ENCODE results near the gene IL6.
"Not testable (repeated sequence)": the region's sequence is repeated elsewhere in the genome, so short reads cannot be mapped to it uniquely, and the experiment has no call there.

Gene IL6

DNA sequence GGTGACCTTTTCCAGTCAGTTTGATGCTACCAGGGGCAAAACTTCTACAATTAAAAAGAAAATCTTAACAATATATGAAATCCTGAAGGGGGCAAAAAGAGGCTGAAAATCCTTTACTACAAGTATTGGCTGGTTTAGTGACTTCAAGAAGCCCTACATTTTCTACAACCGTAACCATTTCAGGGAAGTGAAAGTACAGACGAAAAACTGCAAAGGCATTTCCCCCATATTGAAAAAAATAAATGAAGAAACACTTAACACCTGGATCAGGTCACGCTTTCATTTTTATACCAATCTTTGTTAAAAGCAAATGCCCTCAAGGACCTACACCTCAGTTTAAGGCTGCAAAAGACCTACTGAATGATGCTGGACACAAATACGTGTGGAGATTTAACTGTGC lies 38.6 kb downstream of the IL6 start:
- Histone ChIP-seq H3K9me3 (ENCODE audit: low read length) (peaks cover 2% of the 10 kb centered on the region), H3K9ac (ENCODE audit: low read length) (no peak overlapping the region), H3K4me3 (ENCODE audit: low read depth in 1 of 2, low read length in 2 of 2) (no peak overlapping the region), H3K36me3 (ENCODE audit: insufficient read depth, low read length) (no peaks in the 10 kb centered on the region), H3K4me1 (ENCODE audit: insufficient read depth, low read length) (no peaks in the 10 kb centered on the region), H3K27ac (ENCODE audit: low read depth, low read length) (no peak overlapping the region), H3K27me3 (ENCODE audit: control insufficient read depth in 1 of 2, insufficient read depth in 2 of 2, low read length in 2 of 2) (no peaks in the 10 kb centered on the region)

- no peaks in the 10 kb centered on the region for H3K27me3 ChIP-seq (ENCODE audit: control insufficient read depth in 1 of 2, insufficient read depth in 2 of 2, low read length in 2 of 2)
- no peaks in the 10 kb centered on the region for H3K9me3 ChIP-seq (ENCODE audit: low read length)
- H3K9ac ChIP-seq (ENCODE audit: low read length) = no peak overlapping the region
- no peak overlapping the region for H3K27ac ChIP-seq (ENCODE audit: low read depth, low read length)
- no peaks in the 10 kb centered on the region for H3K4me1 ChIP-seq (ENCODE audit: insufficient read depth, low read length)
- H3K36me3 ChIP-seq (ENCODE audit: insufficient read depth, low read length) = no peaks in the 10 kb centered on the region
- H3K4me3 ChIP-seq (ENCODE audit: low read depth in 1 of 2, low read length in 2 of 2) = no peak overlapping the region
Measured at GRCh38 chr7:22771194-22771871, 44.3 kb downstream of the IL6 start.

DNA sequence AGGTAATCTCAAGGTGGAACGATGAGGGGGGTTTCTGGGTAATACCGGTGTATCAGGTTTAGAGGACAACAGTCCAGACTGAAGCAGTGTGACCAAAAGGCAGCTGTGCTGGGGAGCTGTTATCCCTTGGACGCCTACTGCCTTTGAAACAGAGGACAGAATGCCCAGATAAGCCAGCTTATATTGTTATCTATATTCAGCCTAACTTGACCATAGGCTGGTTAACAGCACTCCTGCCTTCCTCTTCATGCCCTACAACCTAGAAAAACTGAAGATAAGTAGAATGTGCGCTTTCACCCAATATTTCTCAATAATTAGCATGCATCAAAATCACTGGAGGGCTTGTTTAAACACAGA lies 44.9 kb downstream of the IL6 start:
- H3K27ac ChIP-seq (ENCODE audit: low read depth, low read length) = no peak overlapping the region
- H3K36me3 ChIP-seq (ENCODE audit: insufficient read depth, low read length) = no peaks in the 10 kb centered on the region
- no peaks in the 10 kb centered on the region for H3K4me1 ChIP-seq (ENCODE audit: insufficient read depth, low read length)
- no peaks in the 10 kb centered on the region for H3K27me3 ChIP-seq (ENCODE audit: control insufficient read depth in 1 of 2, insufficient read depth in 2 of 2, low read length in 2 of 2)
- no peak overlapping the region for H3K4me3 ChIP-seq (ENCODE audit: low read depth in 1 of 2, low read length in 2 of 2)
- H3K9me3 ChIP-seq (ENCODE audit: low read length) = no peaks in the 10 kb centered on the region
- no peak overlapping the region for H3K9ac ChIP-seq (ENCODE audit: low read length)

DNA sequence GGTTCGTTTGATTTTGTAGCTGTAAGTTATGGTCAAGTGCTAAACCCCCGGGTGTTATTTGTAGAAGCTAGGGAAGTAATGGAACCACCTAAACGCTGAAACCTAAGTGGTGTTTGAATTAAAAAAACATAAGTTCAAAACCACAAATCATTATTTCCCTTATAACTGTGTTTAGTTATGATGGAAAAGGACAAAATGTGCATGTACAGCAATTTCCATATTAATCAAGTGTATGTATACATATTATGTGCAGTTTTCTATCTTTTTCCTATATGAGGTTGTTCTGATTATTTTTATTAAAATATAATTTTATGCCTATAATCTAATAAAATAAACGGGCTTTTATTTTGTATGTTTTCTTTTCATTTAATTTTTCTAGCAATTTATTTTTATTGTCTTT lies 45.9 kb downstream of the IL6 start:
- no peak overlapping the region for H3K9ac ChIP-seq (ENCODE audit: low read length)
- no peak overlapping the region for H3K27ac ChIP-seq (ENCODE audit: low read depth, low read length)
- H3K9me3 ChIP-seq (ENCODE audit: low read length) = no peaks in the 10 kb centered on the region
- no peaks in the 10 kb centered on the region for H3K36me3 ChIP-seq (ENCODE audit: insufficient read depth, low read length)
- H3K4me1 ChIP-seq (ENCODE audit: insufficient read depth, low read length) = no peaks in the 10 kb centered on the region
- no peaks in the 10 kb centered on the region for H3K27me3 ChIP-seq (ENCODE audit: control insufficient read depth in 1 of 2, insufficient read depth in 2 of 2, low read length in 2 of 2)
- H3K4me3 ChIP-seq (ENCODE audit: low read depth in 1 of 2, low read length in 2 of 2) = no peak overlapping the region

- no peaks in the 10 kb centered on the region for H3K4me1 ChIP-seq (ENCODE audit: insufficient read depth, low read length)
- no peaks in the 10 kb centered on the region for H3K27me3 ChIP-seq (ENCODE audit: control insufficient read depth in 1 of 2, insufficient read depth in 2 of 2, low read length in 2 of 2)
- no peak overlapping the region for H3K4me3 ChIP-seq (ENCODE audit: low read depth in 1 of 2, low read length in 2 of 2)
- no peak overlapping the region for H3K9ac ChIP-seq (ENCODE audit: low read length)
- no peaks in the 10 kb centered on the region for H3K36me3 ChIP-seq (ENCODE audit: insufficient read depth, low read length)
- no peak overlapping the region for H3K27ac ChIP-seq (ENCODE audit: low read depth, low read length)
- no peaks in the 10 kb centered on the region for H3K9me3 ChIP-seq (ENCODE audit: low read length)
Measured at GRCh38 chr7:22776964-22777363, 50.0 kb downstream of the IL6 start.

- not testable (repeated sequence) for H3K36me3 ChIP-seq (ENCODE audit: insufficient read depth, low read length); H3K27me3 ChIP-seq (ENCODE audit: control insufficient read depth in 1 of 2, insufficient read depth in 2 of 2, low read length in 2 of 2); H3K27ac ChIP-seq (ENCODE audit: low read depth, low read length); H3K9ac ChIP-seq (ENCODE audit: low read length); H3K9me3 ChIP-seq (ENCODE audit: low read length); H3K4me1 ChIP-seq (ENCODE audit: insufficient read depth, low read length); H3K4me3 ChIP-seq (ENCODE audit: low read depth in 1 of 2, low read length in 2 of 2)
Measured at GRCh38 chr7:22779730-22780323, 52.8 kb downstream of the IL6 start.

DNA sequence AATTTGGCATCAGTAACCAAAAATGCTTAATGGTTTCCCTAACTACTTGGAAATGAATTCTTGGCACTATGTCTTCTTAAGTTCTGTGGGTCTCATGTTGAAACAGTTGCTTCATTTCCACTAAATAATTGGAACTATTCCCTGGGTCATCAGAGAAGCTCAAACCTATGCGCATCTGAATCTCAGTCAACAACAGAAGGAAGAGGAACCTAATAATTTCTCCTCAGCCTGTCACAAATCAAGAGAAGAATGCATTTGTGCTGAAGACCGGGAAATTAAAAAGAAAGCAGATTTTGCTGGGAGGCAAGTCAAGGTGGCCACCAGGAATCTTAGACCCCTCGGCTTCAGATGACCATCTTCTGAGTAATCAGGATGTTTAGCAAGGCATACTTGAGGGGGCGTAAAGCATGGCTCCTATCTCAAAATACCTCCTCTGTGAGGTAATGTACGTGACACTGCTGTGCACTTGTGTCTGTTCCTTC lies 54.3 kb downstream of the IL6 start:
- H3K4me1 ChIP-seq (ENCODE audit: insufficient read depth, low read length) = no peaks in the 10 kb centered on the region
- H3K27ac ChIP-seq (ENCODE audit: low read depth, low read length) = no peak overlapping the region

More for the DNA sequence above, 54.3 kb downstream of the IL6 start:
- Histone ChIP-seq H3K9me3 (ENCODE audit: low read length) (no peaks in the 10 kb centered on the region), H3K4me3 (ENCODE audit: low read depth in 1 of 2, low read length in 2 of 2) (no peak overlapping the region), H3K9ac (ENCODE audit: low read length) (no peak overlapping the region), H3K27me3 (ENCODE audit: control insufficient read depth in 1 of 2, insufficient read depth in 2 of 2, low read length in 2 of 2) (no peaks in the 10 kb centered on the region), H3K36me3 (ENCODE audit: insufficient read depth, low read length) (no peaks in the 10 kb centered on the region)

Data from muscle layer of colon (tissue), 2 donors.